GM12892 (cell line): ENCODE results near the gene BRINP2.

Experiments used
- POLR2A ChIP-seq: IDR thresholded peaks from 2 replicates; pipeline ENCODE4 v1.6.1; 2011; ENCODE audit warnings: low read depth, low read length, control low read depth
- POLR2AphosphoS5 ChIP-seq: IDR thresholded peaks from 2 replicates; pipeline ENCODE4 v1.6.1; 2011; ENCODE audit warnings: low read depth, low read length, control low read depth
- TAF1 ChIP-seq: IDR thresholded peaks from 2 replicates; pipeline ENCODE4 v1.6.1; 2011; ENCODE audit warnings: low read depth, mild to moderate bottlenecking, control low read depth, low read length, borderline replicate concordance

GRCh38 chr1:177228693-177229065 lies 57.9 kb downstream of the BRINP2 start:
- TF ChIP-seq POLR2A (no peak), TAF1 (no peak), POLR2AphosphoS5 (no peak)
